ENCODE measurements around the gene KLK1. TPM values are rescaled to one million over a fixed set of nuclear protein-coding genes. Genes with fewer than 3 reads are reported as not detected.
A peak's percentile ranks its signal among the peaks of the same experiment; 100 is the strongest.

KLK1 gene
- total and polyA plus RNA-seq, 2 of the 13 experiments (the other 11 are each of a cell fraction or from before 2014, with no cell fraction given) = not detected

DNA sequence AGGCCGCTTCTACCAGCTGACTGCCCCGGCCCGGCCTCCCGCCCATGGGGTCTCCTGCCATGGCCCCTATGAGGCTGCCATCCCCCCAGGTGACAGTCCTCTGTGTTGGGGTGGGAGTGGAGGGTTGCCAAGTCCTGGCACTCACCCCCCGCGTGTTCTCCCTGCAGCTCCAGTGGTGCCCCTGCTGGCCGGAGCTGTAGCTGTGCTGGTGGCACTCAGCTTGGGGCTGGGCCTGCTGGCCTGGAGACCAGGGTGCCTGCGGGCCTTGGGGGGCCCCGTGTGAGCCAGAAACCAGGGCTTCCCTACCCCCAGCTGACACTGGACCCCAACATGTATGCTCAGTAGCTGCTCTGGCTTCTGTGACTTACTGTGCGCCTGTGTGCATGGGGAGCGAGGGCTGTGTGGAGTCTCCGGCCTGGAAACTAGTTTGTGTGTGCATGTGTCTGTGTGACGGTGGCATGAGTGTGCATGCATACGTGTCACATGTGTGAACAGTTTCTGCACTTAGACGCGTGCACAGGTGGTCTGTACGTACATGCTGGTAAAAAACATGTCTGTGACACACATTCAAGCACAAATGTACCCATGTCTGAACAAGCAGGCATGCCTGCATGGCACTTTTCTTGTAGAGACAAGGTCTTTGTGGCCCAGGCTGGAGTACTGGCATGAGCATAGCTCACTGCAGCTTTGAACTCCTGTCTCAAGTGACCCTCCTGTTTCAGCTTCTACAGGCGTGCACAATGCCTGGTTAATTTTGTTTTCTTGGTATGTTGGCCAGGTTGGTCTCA, 28.5 kb downstream of the KLK1 start (continued):
- TF ChIP-seq, protein P1, sequence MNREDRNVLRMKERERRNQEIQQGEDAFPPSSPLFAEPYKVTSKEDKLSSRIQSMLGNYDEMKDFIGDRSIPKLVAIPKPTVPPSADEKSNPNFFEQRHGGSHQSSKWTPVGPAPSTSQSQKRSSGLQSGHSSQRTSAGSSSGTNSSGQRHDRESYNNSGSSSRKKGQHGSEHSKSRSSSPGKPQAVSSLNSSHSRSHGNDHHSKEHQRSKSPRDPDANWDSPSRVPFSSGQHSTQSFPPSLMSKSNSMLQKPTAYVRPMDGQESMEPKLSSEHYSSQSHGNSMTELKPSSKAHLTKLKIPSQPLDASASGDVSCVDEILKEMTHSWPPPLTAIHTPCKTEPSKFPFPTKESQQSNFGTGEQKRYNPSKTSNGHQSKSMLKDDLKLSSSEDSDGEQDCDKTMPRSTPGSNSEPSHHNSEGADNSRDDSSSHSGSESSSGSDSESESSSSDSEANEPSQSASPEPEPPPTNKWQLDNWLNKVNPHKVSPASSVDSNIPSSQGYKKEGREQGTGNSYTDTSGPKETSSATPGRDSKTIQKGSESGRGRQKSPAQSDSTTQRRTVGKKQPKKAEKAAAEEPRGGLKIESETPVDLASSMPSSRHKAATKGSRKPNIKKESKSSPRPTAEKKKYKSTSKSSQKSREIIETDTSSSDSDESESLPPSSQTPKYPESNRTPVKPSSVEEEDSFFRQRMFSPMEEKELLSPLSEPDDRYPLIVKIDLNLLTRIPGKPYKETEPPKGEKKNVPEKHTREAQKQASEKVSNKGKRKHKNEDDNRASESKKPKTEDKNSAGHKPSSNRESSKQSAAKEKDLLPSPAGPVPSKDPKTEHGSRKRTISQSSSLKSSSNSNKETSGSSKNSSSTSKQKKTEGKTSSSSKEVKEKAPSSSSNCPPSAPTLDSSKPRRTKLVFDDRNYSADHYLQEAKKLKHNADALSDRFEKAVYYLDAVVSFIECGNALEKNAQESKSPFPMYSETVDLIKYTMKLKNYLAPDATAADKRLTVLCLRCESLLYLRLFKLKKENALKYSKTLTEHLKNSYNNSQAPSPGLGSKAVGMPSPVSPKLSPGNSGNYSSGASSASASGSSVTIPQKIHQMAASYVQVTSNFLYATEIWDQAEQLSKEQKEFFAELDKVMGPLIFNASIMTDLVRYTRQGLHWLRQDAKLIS (CRISPR knock-in tag; IDR thresholded peaks at IDR 0.05) = no peak
- TF ChIP-seq HOXA7 (CRISPR knock-in tag; IDR thresholded peaks at IDR 0.05) (0 out of 2 replicates have a peak, but pooled peaks have one; percentile 78), POLR2A (IDR thresholded peaks at IDR 0.05; ENCODE audit: insufficient read depth in 1 of 2, low read depth in 2 of 2, low read length in 2 of 2) (peak; percentile 45 to 76; a peak in 3 of 4 replicates)

- peak; percentile 7 for ATAC-seq
- Histone ChIP-seq H3K4me3 (replicated peaks in 1 of 3; ENCODE audit: insufficient read depth in 1 of 3, low read depth in 2 of 3, low read length in 3 of 3) (no peak overlapping the region), H3K79me2 (ENCODE audit: insufficient read depth, low read length) (no peaks in the 10 kb centered on the region), H3K4me2 (ENCODE audit: low read depth, low read length) (no peak overlapping the region), H3K27me3 (ENCODE audit: control insufficient read depth in 1 of 2, insufficient read depth in 2 of 2, low read length in 2 of 2) (no peaks in the 10 kb centered on the region; a peak in 1 of 5 replicates), H2AFZ (ENCODE audit: low read length) (no peak overlapping the region), H3K9ac (ENCODE audit: insufficient read depth, low read depth, low read length) (no peak overlapping the region), H3K36me3 (replicated peaks in 1 of 2; ENCODE audit: control insufficient read depth in 1 of 2, insufficient read depth in 2 of 2, low read length in 2 of 2) (peaks cover 15 to 19% of the 10 kb centered on the region in 2 experiments; a peak in 4 of 5 replicates), H4K20me1 (ENCODE audit: insufficient read depth, low read length) (peaks cover 21% of the 10 kb centered on the region), H3K27ac (ENCODE audit: extremely low read length, insufficient read depth, low read length) (no peak overlapping the region), H3K9me3 (ENCODE audit: low read length) (no peaks in the 10 kb centered on the region), H3K4me1 (ENCODE audit: insufficient read depth, low read length) (peaks cover 24% of the 10 kb centered on the region)
- ChIA-PET CTCF (ENCODE audit: low intra/inter-chr PET ratio, low total read pairs) (no interaction called here), POLR2A (interaction anchor here (2.6 kb wide), 1 partner anchor 10 kb away, joined by 27 read pairs; no protein-coding TSS in a partner anchor)
- in situ Hi-C loops (cut with HindIII; ENCODE audit: extremely low pct_ligation_motif_present, low pct_unique_long_range_greater_than_20kb) = loop anchor here (25.0 kb wide), 1 partner anchor 432 kb away; the partner anchor contains the start of gene NAPSA
- no peak for FAIRE-seq
- 73% methylated on average over 15 of the region's 16 CpGs for whole genome bisulfite sequencing (ENCODE audit: low lambda C conversion rate)
- DNase-seq (ENCODE audit: low spot score) = no peak
- no TSS peak for BruUV-seq (replicated peaks)
- intact Hi-C loops (cut with micrococcal nuclease; ENCODE audit: unreplicated experiment) = no loop called here
- TF ChIP-seq ZNF414 (CRISPR knock-in tag; IDR thresholded peaks at IDR 0.05) = no peak
- TF ChIP-seq SALL2 (CRISPR knock-in tag; IDR thresholded peaks at IDR 0.05) = no peak
- no peak for TF ChIP-seq SRSF9 (IDR thresholded peaks at IDR 0.05; ENCODE audit: borderline replicate concordance, insufficient read depth, low read depth, low read length, poor library complexity, severe bottlenecking)
- no peak for TF ChIP-seq ZNF776 (CRISPR knock-in tag; IDR thresholded peaks at IDR 0.05)
- no peak for TF ChIP-seq SOX5 (CRISPR knock-in tag; IDR thresholded peaks at IDR 0.05; ENCODE audit: borderline replicate concordance)
- no peak for TF ChIP-seq KDM4B (CRISPR knock-in tag; IDR thresholded peaks at IDR 0.05)
- TF ChIP-seq ZNF430 (CRISPR knock-in tag; IDR thresholded peaks at IDR 0.05) = no peak
- TF ChIP-seq CEBPB (IDR thresholded peaks at IDR 0.05; ENCODE audit: borderline replicate concordance, low read depth, low read length) = no peak
- no peak; the same call in 1 of the 2 replicates for TF ChIP-seq TARDBP (CRISPR knock-in tag; IDR thresholded peaks at IDR 0.05)
- TF ChIP-seq MEIS1 (CRISPR knock-in tag; IDR thresholded peaks at IDR 0.05; ENCODE audit: borderline replicate concordance) = no peak
- no peak for TF ChIP-seq KAT7 (CRISPR knock-in tag; IDR thresholded peaks at IDR 0.05; ENCODE audit: borderline replicate concordance)
- TF ChIP-seq GMEB1 (CRISPR knock-in tag; IDR thresholded peaks at IDR 0.05; ENCODE audit: borderline replicate concordance) = no peak
Observed at GRCh38 chr19:50794074-50794875, 29.3 kb downstream of the KLK1 start.

All from HepG2 (cell line).